ENCODE results near the gene OTOA.
"Not testable (repeated sequence)": the region's sequence is repeated elsewhere in the genome, so short reads cannot be mapped to it uniquely, and the experiment has no call there.

The OTOA gene

GRCh38 chr16:21639493-21639892 lies 24.3 kb upstream of the OTOA start:
- no peak for DNase-seq

DNA sequence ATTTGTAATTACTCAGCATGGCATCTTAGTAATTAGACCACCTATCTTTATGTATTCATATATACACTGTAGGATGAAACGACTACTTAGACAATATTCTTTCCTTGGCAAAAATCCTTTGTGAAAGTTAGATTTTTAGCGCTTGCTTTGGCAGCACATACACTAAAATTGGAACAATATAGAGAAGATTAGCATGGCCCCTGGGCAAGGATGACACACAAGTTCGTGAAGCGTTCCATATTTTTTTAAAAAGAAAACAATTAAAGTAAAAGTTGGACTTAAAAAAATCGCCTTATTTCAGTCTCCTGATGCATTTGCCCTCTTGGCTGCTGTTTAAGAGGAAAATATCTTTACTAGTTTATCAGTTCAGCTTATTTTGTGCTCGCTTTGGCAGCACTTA lies 21.9 kb upstream of the OTOA start:
- no peak for DNase-seq

GRCh38 chr16:21642861-21643260 lies 20.9 kb upstream of the OTOA start:
- no peak for DNase-seq

DNA sequence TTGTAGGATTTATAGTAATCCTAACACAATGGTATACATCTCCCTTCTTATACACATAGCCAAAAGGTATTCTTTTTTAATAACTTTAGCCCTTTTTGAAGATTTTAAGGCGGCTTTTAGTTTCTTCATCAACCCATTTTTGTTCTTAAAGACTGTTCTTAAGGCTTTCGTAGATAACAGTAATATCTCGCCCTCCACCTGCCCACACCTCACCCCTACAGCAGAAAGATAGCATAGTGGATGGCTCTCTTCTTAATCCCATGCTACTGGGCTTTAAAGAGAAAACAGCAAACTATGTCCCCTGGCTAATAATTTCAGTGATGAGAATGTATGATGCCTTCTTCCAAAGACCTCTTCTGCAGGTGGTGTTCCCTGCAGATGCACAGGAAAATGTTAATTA lies 20.0 kb upstream of the OTOA start:
- no peak for DNase-seq

DNA sequence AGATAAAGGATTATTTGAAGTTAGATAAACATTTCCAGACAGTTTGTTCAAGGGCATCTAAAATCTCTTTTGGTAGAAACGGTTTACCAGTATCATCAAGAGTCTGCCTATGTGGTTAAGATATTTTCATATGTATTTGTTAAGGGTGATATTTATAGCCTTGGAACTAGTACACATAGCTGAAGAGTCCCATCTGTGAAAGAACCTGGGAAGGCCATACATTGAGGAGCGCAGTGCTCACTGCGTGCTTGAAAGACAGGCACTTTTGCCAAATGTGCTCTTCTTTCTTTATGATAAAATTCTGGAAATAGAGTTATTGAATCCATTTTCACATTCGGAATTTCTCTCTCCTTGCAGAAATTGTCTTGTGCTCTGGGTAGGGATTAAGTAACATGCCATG lies 19.1 kb upstream of the OTOA start:
- DNase-seq, result no peak

DNA sequence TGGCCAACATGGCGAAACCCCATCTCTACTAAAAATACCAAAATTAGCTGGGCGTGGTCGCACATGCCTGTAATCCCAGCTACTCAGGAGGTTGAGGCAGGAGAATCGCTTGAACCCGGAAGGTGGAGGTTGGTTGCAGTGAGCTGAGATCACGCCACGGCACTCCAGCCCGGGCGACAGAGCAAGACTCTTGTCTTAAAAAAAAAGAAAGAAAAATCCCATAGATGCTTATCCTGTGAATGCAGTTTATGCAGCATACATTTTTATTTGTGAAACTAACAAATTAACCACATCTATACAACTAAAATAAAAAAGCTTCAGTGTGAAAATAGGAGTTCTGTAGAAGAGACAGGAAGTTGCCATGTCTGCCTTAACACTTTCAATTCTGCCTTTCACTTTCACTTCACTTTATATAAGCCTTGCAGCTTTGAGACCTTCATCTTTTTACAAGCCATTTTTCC lies 18.5 kb upstream of the OTOA start:
- DNase-seq, result no peak

GRCh38 chr16:21646091-21646490 lies 17.7 kb upstream of the OTOA start:
- DNase-seq, result no peak

DNA sequence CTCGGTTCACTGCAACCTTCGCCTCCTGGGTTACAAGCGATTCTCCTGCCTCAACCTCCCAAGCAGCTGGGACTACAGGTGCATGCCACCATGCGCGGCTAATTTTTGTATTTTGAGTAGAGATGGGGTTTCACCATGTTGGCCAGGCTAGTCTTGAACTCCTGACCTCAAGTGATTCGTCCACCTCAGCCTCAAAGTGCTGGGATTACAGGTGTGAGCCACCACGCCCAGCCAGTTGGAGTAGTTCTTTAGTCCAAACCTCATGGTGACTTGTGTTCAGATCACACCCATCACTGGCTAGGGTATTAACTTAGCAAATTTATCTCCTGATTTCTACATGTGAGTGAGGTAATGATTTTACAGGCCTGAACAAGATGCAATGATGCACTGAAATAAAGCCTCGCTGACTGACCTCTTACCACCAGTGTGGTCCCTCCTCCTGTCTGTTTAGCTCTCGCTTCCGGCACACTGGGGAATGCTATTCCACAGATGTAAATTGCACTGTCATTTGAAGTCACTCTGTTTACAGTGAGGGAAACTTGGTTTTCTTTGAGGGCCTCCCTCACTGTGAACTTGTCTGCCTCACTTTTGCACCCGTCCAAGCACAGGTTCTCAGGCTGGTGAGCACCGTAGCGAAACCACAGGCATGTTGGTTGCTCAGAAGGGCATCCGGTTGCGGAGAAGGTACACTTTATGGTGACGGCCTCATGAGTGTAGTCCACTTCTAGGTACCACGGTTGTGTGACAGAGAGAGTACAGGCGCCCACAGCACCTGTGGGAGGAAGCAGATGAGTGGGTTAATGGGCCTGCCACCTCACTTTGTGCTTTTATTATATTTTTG lies 16.8 kb upstream of the OTOA start:
- DNase-seq, result no peak

GRCh38 chr16:21647562-21648164 lies 16.1 kb upstream of the OTOA start:
- DNase-seq, result no peak

GRCh38 chr16:21649826-21650406 lies 13.9 kb upstream of the OTOA start:
- DNase-seq, result not testable (repeated sequence)

DNA sequence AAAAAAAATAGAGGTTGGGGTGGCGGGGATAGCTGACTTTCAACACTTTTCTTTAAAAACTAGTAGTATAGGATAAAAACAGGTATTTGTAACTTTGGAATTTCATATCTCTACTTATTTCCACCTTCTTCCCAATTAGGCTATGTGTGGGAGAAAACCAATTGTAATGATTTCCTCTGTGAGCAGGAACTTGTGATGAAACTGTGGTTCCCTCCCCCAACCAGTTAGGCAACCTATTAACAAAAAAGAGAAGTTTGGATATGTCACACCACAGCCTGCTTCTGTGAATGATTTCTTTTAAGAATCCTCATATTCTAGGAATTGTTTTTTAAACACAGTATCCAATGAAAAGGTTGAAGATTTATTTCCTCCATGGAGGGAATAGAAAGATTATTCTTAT lies 13.2 kb upstream of the OTOA start:
- peak in 2 of 56 donors; percentile 8 to 36 for DNase-seq

- DNase-seq, result no peak
Observed at GRCh38 chr16:21651515-21651914, 12.3 kb upstream of the OTOA start.

- no peak for DNase-seq
Observed at GRCh38 chr16:21652453-21652852, 11.3 kb upstream of the OTOA start, which contains the start of gene IGSF6. IGSF6 (minus strand) TSS chr16:21652608; CDS start chr16:21652598, 10 bp downstream.

DNA sequence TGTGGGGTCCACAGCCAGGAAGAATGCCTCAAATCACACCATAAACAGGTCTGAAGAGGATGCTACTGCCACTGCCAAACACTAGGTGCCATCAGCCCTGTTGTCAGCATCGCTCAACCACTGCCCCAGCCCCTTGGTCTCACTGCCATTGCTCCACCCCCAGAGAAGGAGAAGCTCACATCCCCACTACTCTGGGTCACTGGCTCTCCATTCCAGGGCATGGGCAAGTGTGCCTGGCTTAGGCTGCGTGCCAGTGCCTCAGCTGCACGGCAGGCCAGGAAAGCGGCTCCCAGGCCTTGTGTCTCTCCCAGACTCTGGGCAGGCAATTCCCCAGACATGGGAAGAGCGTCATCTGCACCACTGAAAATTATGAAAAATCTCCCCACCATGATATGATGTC lies 10.2 kb upstream of the OTOA start:
- no peak for DNase-seq

- DNase-seq, result no peak
Observed at GRCh38 chr16:21654466-21654865, 9.3 kb upstream of the OTOA start.

DNA sequence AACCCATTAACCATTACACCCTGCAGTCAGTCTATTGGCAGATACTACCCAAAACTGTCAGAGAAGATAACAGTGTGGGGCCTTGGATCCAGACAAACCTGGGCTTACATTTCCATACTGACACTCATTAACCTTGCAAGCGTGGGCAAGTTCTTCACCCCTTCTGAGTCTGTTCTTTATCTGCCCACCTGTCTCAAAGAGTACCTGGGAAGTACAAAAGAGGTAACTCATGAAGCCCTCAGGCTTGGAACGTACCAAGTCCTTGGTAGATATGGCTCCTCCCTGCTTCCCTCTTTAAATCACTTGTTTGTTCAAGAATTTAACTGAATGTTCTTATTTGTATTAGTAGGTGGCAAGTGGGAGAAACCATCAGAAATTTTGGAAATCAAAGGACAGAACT lies 8.9 kb upstream of the OTOA start:
- DNase-seq, result no peak

GRCh38 chr16:21656795-21657768 lies 6.7 kb upstream of the OTOA start:
- peak in 10 of 56 donors; percentile 7 to 48 (median 11) for DNase-seq

- DNase-seq, result no peak
Observed at GRCh38 chr16:21659124-21659523, 4.6 kb upstream of the OTOA start.

DNA sequence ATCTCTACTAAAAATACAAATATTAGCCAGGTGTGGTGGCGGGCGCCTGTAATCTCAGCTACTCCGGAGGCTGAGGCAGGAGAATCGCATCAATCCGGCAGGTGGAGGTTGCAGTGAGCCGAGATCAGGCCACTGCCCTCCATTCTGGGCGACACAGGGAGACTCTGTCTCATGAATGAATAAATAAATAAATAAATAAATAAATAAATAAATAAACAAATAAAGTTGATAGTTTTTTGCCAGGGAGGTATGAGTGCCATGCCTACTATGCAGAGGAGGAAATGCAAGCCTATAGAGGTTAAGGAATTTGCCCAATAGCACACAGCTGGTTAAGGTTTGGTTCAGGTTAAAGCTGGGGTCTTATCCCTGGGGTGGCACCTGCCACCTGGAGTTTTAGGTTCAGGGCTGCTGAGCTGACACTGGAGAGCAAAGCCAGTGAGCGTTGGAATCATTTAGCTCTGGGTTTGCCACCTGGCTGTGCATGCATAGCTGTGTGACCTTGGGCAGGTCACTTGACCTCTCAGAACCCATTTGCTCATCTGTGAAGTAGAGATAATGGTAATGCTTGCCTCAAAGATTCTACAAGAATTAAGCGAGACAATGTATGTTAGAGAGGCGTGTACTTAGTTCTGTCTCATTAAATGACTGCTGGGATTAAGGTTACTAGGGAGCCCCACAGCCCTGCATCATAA lies 1.2 kb downstream of the OTOA start:
- no peak for DNase-seq

GRCh38 chr16:21666772-21667171 lies 3.0 kb downstream of the OTOA start:
- DNase-seq, result no peak

- DNase-seq, result no peak
Observed at GRCh38 chr16:21667575-21667974, 3.8 kb downstream of the OTOA start.
